ENCODE data around the gene P2RX1.

Gene P2RX1

GRCh38 chr17:3963237-3964201 is 47.3 kb upstream of the P2RX1 start:
- Histone ChIP-seq H4K8ac (ENCODE audit: low read depth, low read length) (no peak overlapping the region), H2BK12ac (ENCODE audit: low read length) (no peak overlapping the region), H3K4me2 (ENCODE audit: insufficient read depth, low read length, poor library complexity, severe bottlenecking) (peak overlapping the region; percentile 53), H3K79me1 (ENCODE audit: low read depth, low read length) (peaks cover 2% of the 10 kb centered on the region), H2AFZ (ENCODE audit: low read length) (peak overlapping the region; percentile 35), H2BK5ac (ENCODE audit: low read length) (no peak overlapping the region), H3K4me3 (ENCODE audit: low read length in 2 of 2) (no peak overlapping the region), H2AK5ac (ENCODE audit: low read depth, low read length) (no peak overlapping the region), H4K91ac (ENCODE audit: low read depth, low read length, poor library complexity) (no peak overlapping the region), H2BK120ac (ENCODE audit: low read depth, low read length) (no peak overlapping the region), H3K36me3 (replicated peaks in 1 of 2; ENCODE audit: control insufficient read depth in 2 of 2, insufficient read depth in 2 of 2, low read length in 2 of 2) (no peaks in the 10 kb centered on the region), H2BK15ac (ENCODE audit: low read length) (no peak overlapping the region), H3K27ac (replicated peaks; ENCODE audit: low read length) (no peak overlapping the region), H3K4me1 (ENCODE audit: control insufficient read depth in 2 of 2, insufficient read depth in 1 of 2, low read depth in 1 of 2, low read length in 2 of 2) (peaks cover 0 to 4% of the 10 kb centered on the region in 2 donors), H3K14ac (ENCODE audit: low read length) (no peak overlapping the region), H3K18ac (ENCODE audit: low read length) (peak overlapping the region; percentile 71), H3K27me3 (ENCODE audit: control insufficient read depth in 3 of 3, insufficient read depth in 3 of 3, low read depth in 1 of 3, low read length in 3 of 3) (peaks cover 23 to 89% (median 43%) of the 10 kb centered on the region in 3 experiments), H3K9ac (ENCODE audit: low read depth, low read length, poor library complexity) (no peak overlapping the region), H3K9me3 (replicated peaks in 1 of 2; ENCODE audit: control insufficient read depth in 2 of 2, insufficient read depth in 1 of 2, low read depth in 1 of 2, low read length in 2 of 2) (no peaks in the 10 kb centered on the region), H3K4ac (ENCODE audit: low read length) (no peak overlapping the region), H3K23ac (ENCODE audit: low read depth, low read length, poor library complexity) (peak overlapping the region; percentile 73)
- no peak for DNase-seq (ENCODE audit: low spot score)
- WGBS, 2 donors (ENCODE audit: extremely low coverage in 2 of 2, insufficient read length in 2 of 2, insufficient replicate concordance in 1 of 2), result no CpG with 5 or more reads among the region's 64 CpGs

GRCh38 chr17:3962965-3963236 is 46.6 kb upstream of the P2RX1 start:
- no peak overlapping the region for H2AK5ac ChIP-seq (ENCODE audit: low read depth, low read length)
- H2BK5ac ChIP-seq (ENCODE audit: low read length), result no peak overlapping the region
- H3K14ac ChIP-seq (ENCODE audit: low read length), result no peak overlapping the region
- DNase-seq (ENCODE audit: low spot score), result no peak
- H3K27me3 ChIP-seq (ENCODE audit: control insufficient read depth in 3 of 3, insufficient read depth in 3 of 3, low read depth in 1 of 3, low read length in 3 of 3), result peaks cover 23 to 90% (median 43%) of the 10 kb centered on the region in 3 experiments
- H3K4me3 ChIP-seq (ENCODE audit: low read length in 2 of 2), result no peak overlapping the region
- H3K4me1 ChIP-seq (ENCODE audit: control insufficient read depth in 2 of 2, insufficient read depth in 1 of 2, low read depth in 1 of 2, low read length in 2 of 2), result peaks cover 0 to 4% of the 10 kb centered on the region in 2 donors
- H3K18ac ChIP-seq (ENCODE audit: low read length), result no peak overlapping the region
- no peak overlapping the region for H2BK12ac ChIP-seq (ENCODE audit: low read length)
- H2BK120ac ChIP-seq (ENCODE audit: low read depth, low read length), result no peak overlapping the region
- H3K4ac ChIP-seq (ENCODE audit: low read length), result no peak overlapping the region
- H3K9me3 ChIP-seq (replicated peaks in 1 of 2; ENCODE audit: control insufficient read depth in 2 of 2, insufficient read depth in 1 of 2, low read depth in 1 of 2, low read length in 2 of 2), result no peaks in the 10 kb centered on the region
- no peak overlapping the region for H2BK15ac ChIP-seq (ENCODE audit: low read length)
- no peak overlapping the region for H3K4me2 ChIP-seq (ENCODE audit: insufficient read depth, low read length, poor library complexity, severe bottlenecking)
- H3K23ac ChIP-seq (ENCODE audit: low read depth, low read length, poor library complexity), result no peak overlapping the region
- no peaks in the 10 kb centered on the region for H3K36me3 ChIP-seq (replicated peaks in 1 of 2; ENCODE audit: control insufficient read depth in 2 of 2, insufficient read depth in 2 of 2, low read length in 2 of 2)
- no peak overlapping the region for H4K8ac ChIP-seq (ENCODE audit: low read depth, low read length)
- no peak overlapping the region for H3K27ac ChIP-seq (replicated peaks; ENCODE audit: low read length)
- H4K91ac ChIP-seq (ENCODE audit: low read depth, low read length, poor library complexity), result no peak overlapping the region
- no peak overlapping the region for H2AFZ ChIP-seq (ENCODE audit: low read length)
- peaks cover 2% of the 10 kb centered on the region for H3K79me1 ChIP-seq (ENCODE audit: low read depth, low read length)
- no peak overlapping the region for H3K9ac ChIP-seq (ENCODE audit: low read depth, low read length, poor library complexity)

- H3K14ac ChIP-seq (ENCODE audit: low read length), result no peak overlapping the region
- peaks cover 23 to 85% (median 43%) of the 10 kb centered on the region in 3 experiments for H3K27me3 ChIP-seq (ENCODE audit: control insufficient read depth in 3 of 3, insufficient read depth in 3 of 3, low read depth in 1 of 3, low read length in 3 of 3)
Observed at GRCh38 chr17:3962217-3962964, 46.1 kb upstream of the P2RX1 start.

GRCh38 chr17:3961564-3962047 is 45.3 kb upstream of the P2RX1 start:
- H3K4ac ChIP-seq (ENCODE audit: low read length), result no peak overlapping the region
- no peaks in the 10 kb centered on the region for H3K36me3 ChIP-seq (replicated peaks in 1 of 2; ENCODE audit: control insufficient read depth in 2 of 2, insufficient read depth in 2 of 2, low read length in 2 of 2)
- no peak overlapping the region for H2BK120ac ChIP-seq (ENCODE audit: low read depth, low read length)
- peaks cover 23 to 87% (median 43%) of the 10 kb centered on the region in 3 experiments for H3K27me3 ChIP-seq (ENCODE audit: control insufficient read depth in 3 of 3, insufficient read depth in 3 of 3, low read depth in 1 of 3, low read length in 3 of 3)
- H4K91ac ChIP-seq (ENCODE audit: low read depth, low read length, poor library complexity), result no peak overlapping the region
- no peaks in the 10 kb centered on the region for H3K9me3 ChIP-seq (replicated peaks in 1 of 2; ENCODE audit: control insufficient read depth in 2 of 2, insufficient read depth in 1 of 2, low read depth in 1 of 2, low read length in 2 of 2)
- H3K27ac ChIP-seq (replicated peaks; ENCODE audit: low read length), result no peak overlapping the region
- H3K79me1 ChIP-seq (ENCODE audit: low read depth, low read length), result peaks cover 2% of the 10 kb centered on the region
- H3K4me3 ChIP-seq (ENCODE audit: low read length in 2 of 2), result no peak overlapping the region
- no peak overlapping the region for H4K8ac ChIP-seq (ENCODE audit: low read depth, low read length)
- no peak overlapping the region for H2BK15ac ChIP-seq (ENCODE audit: low read length)
- H3K4me1 ChIP-seq (ENCODE audit: control insufficient read depth in 2 of 2, insufficient read depth in 1 of 2, low read depth in 1 of 2, low read length in 2 of 2), result peaks cover 0 to 4% of the 10 kb centered on the region in 2 donors
- no peak for DNase-seq (ENCODE audit: low spot score)
- no peak overlapping the region for H2AFZ ChIP-seq (ENCODE audit: low read length)
- H3K14ac ChIP-seq (ENCODE audit: low read length), result no peak overlapping the region
- peak overlapping the region; percentile 60 for H2AK5ac ChIP-seq (ENCODE audit: low read depth, low read length)
- H3K4me2 ChIP-seq (ENCODE audit: insufficient read depth, low read length, poor library complexity, severe bottlenecking), result no peak overlapping the region
- H2BK12ac ChIP-seq (ENCODE audit: low read length), result no peak overlapping the region
- peak overlapping the region; percentile 5 for H3K18ac ChIP-seq (ENCODE audit: low read length)
- no peak overlapping the region for H2BK5ac ChIP-seq (ENCODE audit: low read length)
- no peak overlapping the region for H3K23ac ChIP-seq (ENCODE audit: low read depth, low read length, poor library complexity)
- H3K9ac ChIP-seq (ENCODE audit: low read depth, low read length, poor library complexity), result no peak overlapping the region
- WGBS, 2 donors (ENCODE audit: extremely low coverage in 2 of 2, insufficient read length in 2 of 2, insufficient replicate concordance in 1 of 2), result no CpG with 5 or more reads among the region's 5 CpGs

More at GRCh38 chr17:3962217-3962964, 46.1 kb upstream of the P2RX1 start:
- Histone ChIP-seq H3K36me3 (replicated peaks in 1 of 2; ENCODE audit: control insufficient read depth in 2 of 2, insufficient read depth in 2 of 2, low read length in 2 of 2) (no peaks in the 10 kb centered on the region), H3K79me1 (ENCODE audit: low read depth, low read length) (peaks cover 2% of the 10 kb centered on the region), H2AFZ (ENCODE audit: low read length) (no peak overlapping the region), H3K27ac (replicated peaks; ENCODE audit: low read length) (no peak overlapping the region), H3K9me3 (replicated peaks in 1 of 2; ENCODE audit: control insufficient read depth in 2 of 2, insufficient read depth in 1 of 2, low read depth in 1 of 2, low read length in 2 of 2) (no peaks in the 10 kb centered on the region), H3K23ac (ENCODE audit: low read depth, low read length, poor library complexity) (no peak overlapping the region), H4K91ac (ENCODE audit: low read depth, low read length, poor library complexity) (no peak overlapping the region), H2AK5ac (ENCODE audit: low read depth, low read length) (no peak overlapping the region), H2BK15ac (ENCODE audit: low read length) (no peak overlapping the region), H3K4me2 (ENCODE audit: insufficient read depth, low read length, poor library complexity, severe bottlenecking) (no peak overlapping the region), H3K4ac (ENCODE audit: low read length) (no peak overlapping the region), H3K4me3 (ENCODE audit: low read length in 2 of 2) (no peak overlapping the region), H4K8ac (ENCODE audit: low read depth, low read length) (peak overlapping the region; percentile 43), H3K18ac (ENCODE audit: low read length) (no peak overlapping the region), H3K4me1 (ENCODE audit: control insufficient read depth in 2 of 2, insufficient read depth in 1 of 2, low read depth in 1 of 2, low read length in 2 of 2) (peaks cover 0 to 4% of the 10 kb centered on the region in 2 donors), H2BK120ac (ENCODE audit: low read depth, low read length) (no peak overlapping the region), H2BK12ac (ENCODE audit: low read length) (peak overlapping the region; percentile 73), H3K9ac (ENCODE audit: low read depth, low read length, poor library complexity) (no peak overlapping the region), H2BK5ac (ENCODE audit: low read length) (no peak overlapping the region)
- DNase-seq (ENCODE audit: low spot score), result no peak
- no CpG with 5 or more reads among the region's 11 CpGs for WGBS, 2 donors (ENCODE audit: extremely low coverage in 2 of 2, insufficient read length in 2 of 2, insufficient replicate concordance in 1 of 2)

Measured in neuronal stem cell (in vitro differentiated cells).